ENCODE results near the gene RAB24. TPM values are rescaled to one million over a fixed set of nuclear protein-coding genes. Genes with fewer than 3 reads are reported as not detected.
"Not testable (repeated sequence)": the region's sequence is repeated elsewhere in the genome, so short reads cannot be mapped to it uniquely, and the experiment has no call there.

Gene RAB24
- total RNA-seq, 4 donors from 2014 or later = 11.4 to 22.8 (median 14.5) TPM

- DNase-seq (no peak), ATAC-seq (no peak)
- Histone ChIP-seq H3K27ac (no peak overlapping the region), H3K9me3 (no peaks in the 10 kb centered on the region), H3K27me3 (no peaks in the 10 kb centered on the region), H3K36me3 (peaks cover 5 to 49% of the 10 kb centered on the region in 2 donors), H3K4me1 (peaks cover 0 to 2% of the 10 kb centered on the region in 2 donors), H3K4me3 (no peak overlapping the region)
- TF ChIP-seq POLR2A (IDR thresholded peaks at IDR 0.05) (no peak), CTCF (IDR thresholded peaks at IDR 0.05 in 4 of 5, conservative IDR thresholded peaks at IDR 0.05 in 1 of 5) (no peak)
- intact Hi-C loops (cut with DNase I; ENCODE audit: low total_unique reads) = no loop called here
- in situ Hi-C loops (cut with MboI; ENCODE audit: low sequenced_read_pairs in 4 of 4) = loop anchor here in 1 of 4 donors (25.0 kb wide), 1 partner anchor 153 kb away; no protein-coding TSS in a partner anchor
These were observed 38.1 kb downstream of the RAB24 start for GRCh38 chr5:177265395-177265794.

- Histone ChIP-seq H3K9me3 (no peaks in the 10 kb centered on the region), H3K4me1 (peaks cover 0 to 2% of the 10 kb centered on the region in 2 donors), H3K27ac (no peak overlapping the region), H3K36me3 (peaks cover 0 to 50% of the 10 kb centered on the region in 2 donors), H3K27me3 (no peaks in the 10 kb centered on the region), H3K4me3 (no peak overlapping the region)
- in situ Hi-C loops (cut with MboI; ENCODE audit: low sequenced_read_pairs in 4 of 4) = loop anchor here in 1 of 4 donors (25.0 kb wide), 1 partner anchor 152 kb away; no protein-coding TSS in a partner anchor
- intact Hi-C loops (cut with DNase I; ENCODE audit: low total_unique reads) = no loop called here
- TF ChIP-seq CTCF (IDR thresholded peaks at IDR 0.05 in 4 of 5, conservative IDR thresholded peaks at IDR 0.05 in 1 of 5) (no peak), POLR2A (IDR thresholded peaks at IDR 0.05) (no peak)
- ATAC-seq = no peak
- no peak for DNase-seq
These were observed 39.3 kb downstream of the RAB24 start for GRCh38 chr5:177264178-177264577.

GRCh38 chr5:177261510-177261909, 42.0 kb downstream of the RAB24 start:
- peaks cover 5 to 12% of the 10 kb centered on the region in 2 donors for H3K4me1 ChIP-seq
- H3K4me3 ChIP-seq = no peak overlapping the region
- H3K9me3 ChIP-seq = no peaks in the 10 kb centered on the region
- H3K27me3 ChIP-seq = no peaks in the 10 kb centered on the region
- H3K36me3 ChIP-seq = peaks cover 0 to 39% of the 10 kb centered on the region in 2 donors
- intact Hi-C loops (cut with DNase I; ENCODE audit: low total_unique reads) = no loop called here
- DNase-seq = no peak
- in situ Hi-C loops (cut with MboI; ENCODE audit: low sequenced_read_pairs in 4 of 4) = loop anchor here in 1 of 4 donors (25.0 kb wide), 1 partner anchor 149 kb away; no protein-coding TSS in a partner anchor
- no peak for ATAC-seq
- no peak overlapping the region for H3K27ac ChIP-seq
- TF ChIP-seq CTCF (IDR thresholded peaks at IDR 0.05 in 4 of 5, conservative IDR thresholded peaks at IDR 0.05 in 1 of 5) = no peak
- no peak for TF ChIP-seq POLR2A (IDR thresholded peaks at IDR 0.05)

GRCh38 chr5:177260961-177261360, 42.6 kb downstream of the RAB24 start:
- in situ Hi-C loops (cut with MboI; ENCODE audit: low sequenced_read_pairs in 4 of 4) = loop anchor here in 1 of 4 donors (25.0 kb wide), 1 partner anchor 149 kb away; no protein-coding TSS in a partner anchor

GRCh38 chr5:177258711-177259110, 44.8 kb downstream of the RAB24 start:
- peaks cover 5 to 12% of the 10 kb centered on the region in 2 donors for H3K4me1 ChIP-seq
- H3K27me3 ChIP-seq; H3K9me3 ChIP-seq; intact Hi-C loops (cut with DNase I; ENCODE audit: low total_unique reads); DNase-seq; H3K4me3 ChIP-seq: not testable (repeated sequence)
- ATAC-seq = peak in 1 of 2 donors; percentile 23
- peak overlapping the region in 2 of 4 donors; percentile 4 to 42 for H3K27ac ChIP-seq
- in situ Hi-C loops (cut with MboI; ENCODE audit: low sequenced_read_pairs in 4 of 4) = loop anchor here in 1 of 4 donors (25.0 kb wide), 1 partner anchor 146 kb away; no protein-coding TSS in a partner anchor
- H3K36me3 ChIP-seq = peaks cover 0 to 39% of the 10 kb centered on the region in 2 donors

More at GRCh38 chr5:177260961-177261360, 42.6 kb downstream of the RAB24 start:
- H3K4me3 ChIP-seq = no peak overlapping the region
- peaks cover 0 to 34% of the 10 kb centered on the region in 2 donors for H3K36me3 ChIP-seq
- TF ChIP-seq POLR2A (IDR thresholded peaks at IDR 0.05) = no peak
- TF ChIP-seq CTCF (IDR thresholded peaks at IDR 0.05 in 4 of 5, conservative IDR thresholded peaks at IDR 0.05 in 1 of 5) = no peak
- H3K27ac ChIP-seq = no peak overlapping the region
- no peaks in the 10 kb centered on the region for H3K27me3 ChIP-seq
- intact Hi-C loops (cut with DNase I; ENCODE audit: low total_unique reads) = no loop called here
- ATAC-seq (no peak), DNase-seq (no peak)
- H3K9me3 ChIP-seq = no peaks in the 10 kb centered on the region
- peaks cover 5 to 12% of the 10 kb centered on the region in 2 donors for H3K4me1 ChIP-seq

Measured in gastrocnemius medialis (tissue), 4 donors.